K562 (cell line): ENCODE results near the gene ZC3H6. TPM values are rescaled to one million over a fixed set of nuclear protein-coding genes. Genes with fewer than 3 reads are reported as not detected.

Source experiments
- ATAC-seq: fragments of 200-7000 bp; cut with Tn5 transposase; 3 replicates; pipeline ENCODE4 v1.9.1; 2020; ENCODE audit warnings: moderate library complexity
- BruUV-seq: library from RNA; stranded (reverse); fragments of 400-500 nt; replicated peaks from 2 replicates; lab custom pipeline; 2021; lab: Mats Ljungman, UMichigan
- CTCF ChIA-PET: fragments of 300-600 bp; formaldehyde crosslinking; extraction: SDS; loops from one replicate; lab custom pipeline; 2021; ENCODE audit warnings: low intra/inter-chr PET ratio; lab: Yijun Ruan, JAX
- POLR2A ChIA-PET: fragments of 300-600, 350-650 bp; sonication (Branson Sonifier 250); formaldehyde crosslinking; extraction: SDS; loops from one replicate; lab custom pipeline; 2021; ENCODE audit warnings: antibody characterized with exemption, inconsistent platforms; lab: Yijun Ruan, JAX
- DNase-seq, 4 experiments: peaks; one replicate each; pipeline versions ENCODE4 v3.0.0 to v3.0.0-alpha.2; 2011 to 2018; ENCODE audit warnings: low spot score in 3 of 4, mixed read lengths in 3 of 4; ENCODE audit errors: extremely low read depth in 1 of 4
- FAIRE-seq: peaks from 2 replicates; lab custom pipeline; 2011; peaks lifted over from hg19 to GRCh38; lab: Jason Lieb, UNC
- H2AFZ ChIP-seq: 2 replicates; pipeline ENCODE4 v1.6.0; 2011; ENCODE audit warnings: low read depth, low read length, control low read depth, inconsistent platforms
- H3K27ac ChIP-seq: fragments of 200-600 bp; 3 replicates; pipeline ENCODE4 v1.8.0; 2011; ENCODE audit warnings: low read depth, mild to moderate bottlenecking, control low read depth, inconsistent platforms, low read length, moderate library complexity, mixed read lengths; ENCODE audit errors: extremely low read depth
- H3K27me3 ChIP-seq, 2 experiments: fragments of 300-600 bp in 1 of 2; 2 replicates in 1 of 2; 3 replicates in 1 of 2; pipeline versions ENCODE4 v1.6.0 to v1.8.0; 2011; ENCODE audit warnings: inconsistent platforms in 2 of 2, low read length in 2 of 2, mild to moderate bottlenecking in 1 of 2, mixed read lengths in 1 of 2, moderate library complexity in 1 of 2; ENCODE audit not compliant: control insufficient read depth in 2 of 2, insufficient read depth in 2 of 2
- H3K36me3 ChIP-seq: fragments of 300-600 bp; 3 replicates; pipeline ENCODE4 v1.8.0; 2011; ENCODE audit warnings: mild to moderate bottlenecking, low read length, inconsistent platforms; ENCODE audit not compliant: control insufficient read depth, insufficient read depth
- H3K4me1 ChIP-seq, 2 experiments: fragments of 200-600 bp in 1 of 2; replicated peaks in 1 of 2; 2 replicates in 1 of 2; 3 replicates in 1 of 2; pipeline versions ENCODE4 v1.5.1 to v1.8.0; 2011; ENCODE audit warnings: inconsistent platforms in 2 of 2, low read length in 2 of 2, mild to moderate bottlenecking in 1 of 2, mixed read lengths in 1 of 2, moderate library complexity in 1 of 2; ENCODE audit not compliant: control insufficient read depth in 2 of 2, insufficient read depth in 2 of 2
- H3K4me2 ChIP-seq: 2 replicates; pipeline ENCODE4 v1.6.1; 2011; ENCODE audit warnings: low read length, control low read depth, inconsistent platforms, mixed read lengths; ENCODE audit not compliant: insufficient read depth
- H3K4me3 ChIP-seq: fragments of 200-600 bp; sonication (generic), shearing (Covaris generic); 2 replicates; pipeline ENCODE4 v1.5.1; 2016; ENCODE audit warnings: control low read depth, inconsistent platforms
- H3K79me2 ChIP-seq: fragments of 200-600 bp; 3 replicates; pipeline ENCODE4 v1.8.0; 2011; ENCODE audit warnings: low read length, inconsistent platforms; ENCODE audit not compliant: control insufficient read depth, insufficient read depth
- H3K9ac ChIP-seq, 2 experiments: 2 replicates each; pipeline versions ENCODE4 v1.6.0 to v1.6.1; 2011; ENCODE audit warnings: low read depth in 2 of 2, low read length in 2 of 2, control low read depth in 1 of 2, inconsistent platforms in 1 of 2, mild to moderate bottlenecking in 1 of 2, mixed read lengths in 1 of 2; ENCODE audit not compliant: insufficient read depth in 1 of 2
- H3K9me1 ChIP-seq: one replicate; pipeline ENCODE4 v1.6.0; 2011; ENCODE audit warnings: inconsistent platforms, mild to moderate bottlenecking, low read length, moderate library complexity; ENCODE audit not compliant: control insufficient read depth, insufficient read depth
- H3K9me3 ChIP-seq: replicated peaks from 2 replicates; pipeline ENCODE4 v1.5.1; 2011; ENCODE audit warnings: low read depth, low read length, inconsistent platforms; ENCODE audit not compliant: control insufficient read depth, insufficient read depth
- H4K20me1 ChIP-seq: replicated peaks from 2 replicates; pipeline ENCODE4 v1.6.1; 2011; ENCODE audit warnings: low read length, inconsistent platforms, mixed read lengths; ENCODE audit not compliant: control insufficient read depth, insufficient read depth
- CBX3 ChIP-seq, 2 experiments: IDR thresholded peaks; 1 replicate in 1 of 2; 2 replicates in 1 of 2; pipeline ENCODE4 v1.6.1; 2012; ENCODE audit warnings: inconsistent platforms in 2 of 2, low read length in 2 of 2, borderline replicate concordance in 1 of 2, control low read depth in 1 of 2
- GTF2E2 ChIP-seq: fragments of 200-800 bp; sonication (Bioruptor generic); IDR thresholded peaks from 2 replicates; pipeline ENCODE4 v1.6.1; 2016; ENCODE audit warnings: missing genetic modification characterization, missing compliant biosample characterization
- OTX1 ChIP-seq: fragments of 450-650 bp; formaldehyde crosslinking; IDR thresholded peaks from 2 replicates; pipeline ENCODE4 v1.4.0; 2022; ENCODE audit warnings: mild to moderate bottlenecking
- TOE1 ChIP-seq, 2 experiments: fragments of 450-650 bp in 1 of 2; sonication (generic) in 1 of 2; formaldehyde crosslinking in 1 of 2; IDR thresholded peaks; 2 replicates each; pipeline versions ENCODE4 v1.7.1 to v1.8.0; 2016 to 2022; ENCODE audit warnings: borderline replicate concordance in 2 of 2, mild to moderate bottlenecking in 2 of 2, antibody characterized with exemption in 1 of 2, inconsistent platforms in 1 of 2, low read depth in 1 of 2, missing genetic modification reagents in 1 of 2, moderate library complexity in 1 of 2
- ZNF668 ChIP-seq: fragments of 250-450 bp; sonication (Bioruptor Pico); IDR thresholded peaks from 2 replicates; pipeline ENCODE4 v1.8.0; 2022; ENCODE audit warnings: mild to moderate bottlenecking, inconsistent platforms
- ZNF785 ChIP-seq: fragments of 250-450 bp; sonication (Bioruptor Pico); IDR thresholded peaks from 2 replicates; pipeline ENCODE4 v1.4.0; 2020; ENCODE audit warnings: mild to moderate bottlenecking
- in situ Hi-C: fragments of 300-500 bp; cut with MboI; formaldehyde crosslinking; loops from 4 replicates; pipeline ENCODE4 v1.15.0; 2018; ENCODE audit warnings: inconsistent platforms, mixed read lengths
- intact Hi-C: fragments of 100-400 bp; cut with micrococcal nuclease; formaldehyde crosslinking; loops from 2 replicates; pipeline ENCODE4 v1.14.2; 2022
- polyA plus RNA-seq, 8 experiments: library from polyadenylated mRNA; depleted of rRNA in 4 of 8; stranded (reverse) in 5 of 8; unstranded in 3 of 8; fragments of >200 nt; fragmentation: Nextera tagmentation in 2 of 8; fragmentation: Illumina TruSeq in 1 of 8; extraction: Ambion mirVana in 2 of 8; extraction: Trizol in 1 of 8; gene quantifications; 2 replicates each; pipeline versions ENCODE4 v1.2.1 to v1.2.3, GENCODE V29; 2011 to 2014; ENCODE audit warnings: inconsistent platforms in 1 of 8, missing spikeins in 1 of 8
- total RNA-seq, 7 experiments: library from RNA; depleted of rRNA in 6 of 7; stranded (reverse); fragments of >200 nt in 6 of 7; fragmentation: Illumina TruSeq in 2 of 7; extraction: Trizol in 2 of 7; gene quantifications; 2 replicates each; pipeline versions ENCODE4 v1.2.1 to v1.2.3, GENCODE V29; 2011 to 2021; ENCODE audit warnings: low replicate concordance in 1 of 7
- TF ChIP-seq, protein P1 (sequence below): fragments of 450-650 bp; formaldehyde crosslinking; IDR thresholded peaks from 2 replicates; pipeline ENCODE4 v1.4.0; 2022; ENCODE audit warnings: missing genetic modification characterization
- TF ChIP-seq, protein P2 (sequence below): fragments of 250-450 bp; sonication (Bioruptor Pico); IDR thresholded peaks from 2 replicates; pipeline ENCODE4 v1.4.0; 2020

Gene ZC3H6
- total and polyA plus RNA-seq, 9 of the 15 experiments (the other 6 are each of a cell fraction or from before 2014, with no cell fraction given), result 0.45 to 1.9 (median 1.5) TPM

DNA sequence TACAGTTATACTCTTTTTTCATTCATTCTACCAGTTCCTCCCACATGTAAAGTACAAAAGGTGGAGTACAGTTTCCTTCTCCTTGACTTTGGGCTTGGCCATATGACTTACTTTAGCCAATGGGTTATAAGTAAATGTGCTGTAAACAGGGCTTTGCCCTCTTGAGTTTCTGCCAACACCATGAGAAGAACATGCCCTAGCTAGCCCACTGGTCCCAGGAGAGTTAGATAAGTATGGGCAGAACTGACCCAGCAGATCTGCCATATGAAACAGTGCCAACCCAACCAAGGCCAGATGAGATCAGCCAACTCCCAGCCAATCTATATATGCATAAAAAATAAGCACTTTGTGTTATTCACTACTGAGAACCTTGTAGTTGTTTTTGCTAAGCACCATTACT lies 46.0 kb upstream of the ZC3H6 start:
- Histone ChIP-seq H3K4me1 (no peaks in the 10 kb centered on the region), H4K20me1 (no peaks in the 10 kb centered on the region), H3K27me3 (no peaks in the 10 kb centered on the region), H3K79me2 (no peaks in the 10 kb centered on the region), H3K27ac (no peak overlapping the region), H3K9me1 (no peaks in the 10 kb centered on the region), H3K36me3 (peaks cover 48% of the 10 kb centered on the region), H3K9ac (no peak overlapping the region), H3K4me2 (no peak overlapping the region), H3K4me3 (no peak overlapping the region), H3K9me3 (no peaks in the 10 kb centered on the region), H2AFZ (no peak overlapping the region)
- no TSS peak for BruUV-seq
- DNase-seq (no peak), FAIRE-seq (no peak), ATAC-seq (no peak)
- CTCF ChIA-PET, result no interaction called here
- POLR2A ChIA-PET, result no interaction called here
- TF ChIP-seq CBX3 (IDR thresholded peaks at IDR 0.05; ENCODE audit: borderline replicate concordance in 1 of 2, low read length in 2 of 2) (no peak), ZNF668 (CRISPR knock-in tag) (no peak), ZNF785 (CRISPR knock-in tag) (no peak), GTF2E2 (tag) (no peak), TOE1 (IDR thresholded peaks at IDR 0.05; ENCODE audit: borderline replicate concordance) (no peak), TOE1 (CRISPR knock-in tag; IDR thresholded peaks at IDR 0.05; ENCODE audit: borderline replicate concordance, low read depth) (no peak), OTX1 (no peak)
- TF ChIP-seq, protein P1, sequence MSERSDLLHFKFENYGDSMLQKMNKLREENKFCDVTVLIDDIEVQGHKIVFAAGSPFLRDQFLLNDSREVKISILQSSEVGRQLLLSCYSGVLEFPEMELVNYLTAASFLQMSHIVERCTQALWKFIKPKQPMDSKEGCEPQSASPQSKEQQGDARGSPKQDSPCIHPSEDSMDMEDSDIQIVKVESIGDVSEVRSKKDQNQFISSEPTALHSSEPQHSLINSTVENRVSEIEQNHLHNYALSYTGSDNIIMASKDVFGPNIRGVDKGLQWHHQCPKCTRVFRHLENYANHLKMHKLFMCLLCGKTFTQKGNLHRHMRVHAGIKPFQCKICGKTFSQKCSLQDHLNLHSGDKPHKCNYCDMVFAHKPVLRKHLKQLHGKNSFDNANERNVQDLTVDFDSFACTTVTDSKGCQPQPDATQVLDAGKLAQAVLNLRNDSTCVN, result no peak
- TF ChIP-seq, protein P2, sequence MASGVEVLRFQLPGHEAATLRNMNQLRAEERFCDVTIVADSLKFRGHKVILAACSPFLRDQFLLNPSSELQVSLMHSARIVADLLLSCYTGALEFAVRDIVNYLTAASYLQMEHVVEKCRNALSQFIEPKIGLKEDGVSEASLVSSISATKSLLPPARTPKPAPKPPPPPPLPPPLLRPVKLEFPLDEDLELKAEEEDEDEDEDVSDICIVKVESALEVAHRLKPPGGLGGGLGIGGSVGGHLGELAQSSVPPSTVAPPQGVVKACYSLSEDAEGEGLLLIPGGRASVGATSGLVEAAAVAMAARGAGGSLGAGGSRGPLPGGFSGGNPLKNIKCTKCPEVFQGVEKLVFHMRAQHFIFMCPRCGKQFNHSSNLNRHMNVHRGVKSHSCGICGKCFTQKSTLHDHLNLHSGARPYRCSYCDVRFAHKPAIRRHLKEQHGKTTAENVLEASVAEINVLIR (CRISPR knock-in tag), result no peak
- in situ Hi-C loops (loop anchor here (25.0 kb wide), 1 partner anchor 342 kb away; the partner anchor contains the start of genes ANAPC1 and MERTK), intact Hi-C loops (no loop called here)
